ENCODE results near the gene UNC13C.

The UNC13C gene

DNA sequence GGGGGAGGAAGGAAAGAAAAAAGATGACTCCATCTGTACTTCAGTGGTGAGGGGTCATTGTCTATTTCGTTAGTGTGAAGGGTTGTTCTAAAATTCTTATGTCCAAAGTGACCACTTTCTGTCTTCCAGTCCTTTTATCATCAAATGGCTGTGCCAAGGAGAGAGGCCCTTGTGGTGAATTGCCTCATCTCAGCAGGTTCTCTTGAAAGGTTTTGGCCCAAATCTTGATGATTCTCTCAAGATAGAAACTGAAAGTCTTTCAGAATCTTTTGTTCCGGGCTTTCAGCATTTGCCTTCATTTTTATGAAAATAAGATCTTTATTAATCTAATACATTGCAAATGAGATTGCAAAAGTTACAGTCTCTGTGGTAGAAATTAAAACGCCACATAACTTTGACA, 642.7 kb downstream of the UNC13C start:
- TF ChIP-seq, protein P1, sequence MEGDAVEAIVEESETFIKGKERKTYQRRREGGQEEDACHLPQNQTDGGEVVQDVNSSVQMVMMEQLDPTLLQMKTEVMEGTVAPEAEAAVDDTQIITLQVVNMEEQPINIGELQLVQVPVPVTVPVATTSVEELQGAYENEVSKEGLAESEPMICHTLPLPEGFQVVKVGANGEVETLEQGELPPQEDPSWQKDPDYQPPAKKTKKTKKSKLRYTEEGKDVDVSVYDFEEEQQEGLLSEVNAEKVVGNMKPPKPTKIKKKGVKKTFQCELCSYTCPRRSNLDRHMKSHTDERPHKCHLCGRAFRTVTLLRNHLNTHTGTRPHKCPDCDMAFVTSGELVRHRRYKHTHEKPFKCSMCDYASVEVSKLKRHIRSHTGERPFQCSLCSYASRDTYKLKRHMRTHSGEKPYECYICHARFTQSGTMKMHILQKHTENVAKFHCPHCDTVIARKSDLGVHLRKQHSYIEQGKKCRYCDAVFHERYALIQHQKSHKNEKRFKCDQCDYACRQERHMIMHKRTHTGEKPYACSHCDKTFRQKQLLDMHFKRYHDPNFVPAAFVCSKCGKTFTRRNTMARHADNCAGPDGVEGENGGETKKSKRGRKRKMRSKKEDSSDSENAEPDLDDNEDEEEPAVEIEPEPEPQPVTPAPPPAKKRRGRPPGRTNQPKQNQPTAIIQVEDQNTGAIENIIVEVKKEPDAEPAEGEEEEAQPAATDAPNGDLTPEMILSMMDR (conservative IDR thresholded peaks at IDR 0.05; ENCODE audit: low read depth, low read length), result no peak
- Histone ChIP-seq H3K4me1 (ENCODE audit: low read depth, poor library complexity, severe bottlenecking) (peaks cover 74% of the 10 kb centered on the region), H3K27ac (peak overlapping the region; percentile 46), H3K79me2 (ENCODE audit: insufficient read depth, low read depth) (peaks cover 85% of the 10 kb centered on the region), H3K27me3 (ENCODE audit: insufficient read depth, low read depth) (no peaks in the 10 kb centered on the region), H3K4me2 (peak overlapping the region; percentile 35), H3K36me3 (ENCODE audit: insufficient read depth) (peaks cover 19% of the 10 kb centered on the region; the same call in 1 of the 2 replicates), H4K20me1 (ENCODE audit: insufficient read depth) (peaks cover 5% of the 10 kb centered on the region; the same call in 1 of the 2 replicates), H2AFZ (ENCODE audit: low read depth) (no peak overlapping the region), H3K9ac (no peak overlapping the region), H3K4me3 (IDR thresholded peaks at IDR 0.05; ENCODE audit: insufficient read depth, low read depth, low read length) (no peak overlapping the region)

DNA sequence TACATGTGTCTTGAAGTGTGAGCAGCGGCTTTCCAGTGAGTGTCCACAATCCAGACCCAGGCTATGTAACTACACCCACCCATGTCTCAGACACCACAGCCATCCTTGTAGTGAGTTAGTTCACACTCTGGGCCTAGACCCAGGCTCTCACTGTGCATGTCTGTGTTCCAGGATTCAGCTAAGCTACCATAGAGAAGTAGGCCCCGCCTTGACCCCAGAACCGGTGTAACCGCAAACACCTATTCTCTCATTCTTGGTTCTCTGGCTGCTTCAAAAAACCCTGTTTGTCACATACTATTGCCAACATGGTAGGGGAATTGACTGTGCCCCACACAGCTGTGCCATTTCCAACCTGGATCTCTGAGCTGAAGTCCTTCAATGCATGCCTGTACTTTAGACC, 657.9 kb downstream of the UNC13C start:
- H3K4me1 ChIP-seq (ENCODE audit: low read depth, poor library complexity, severe bottlenecking), result no peaks in the 10 kb centered on the region
- H3K9ac ChIP-seq, result no peak overlapping the region
- H3K4me2 ChIP-seq, result no peak overlapping the region
- H4K20me1 ChIP-seq (ENCODE audit: insufficient read depth), result no peaks in the 10 kb centered on the region
- no peaks in the 10 kb centered on the region for H3K36me3 ChIP-seq (ENCODE audit: insufficient read depth)
- H2AFZ ChIP-seq (ENCODE audit: low read depth), result no peak overlapping the region
- H3K27me3 ChIP-seq (ENCODE audit: insufficient read depth, low read depth), result no peaks in the 10 kb centered on the region
- TF ChIP-seq, protein P1 (conservative IDR thresholded peaks at IDR 0.05; ENCODE audit: low read depth, low read length), result no peak
- no peaks in the 10 kb centered on the region for H3K79me2 ChIP-seq (ENCODE audit: insufficient read depth, low read depth)
- H3K27ac ChIP-seq, result no peak overlapping the region
- no peak overlapping the region for H3K4me3 ChIP-seq (IDR thresholded peaks at IDR 0.05; ENCODE audit: insufficient read depth, low read depth, low read length)

DNA sequence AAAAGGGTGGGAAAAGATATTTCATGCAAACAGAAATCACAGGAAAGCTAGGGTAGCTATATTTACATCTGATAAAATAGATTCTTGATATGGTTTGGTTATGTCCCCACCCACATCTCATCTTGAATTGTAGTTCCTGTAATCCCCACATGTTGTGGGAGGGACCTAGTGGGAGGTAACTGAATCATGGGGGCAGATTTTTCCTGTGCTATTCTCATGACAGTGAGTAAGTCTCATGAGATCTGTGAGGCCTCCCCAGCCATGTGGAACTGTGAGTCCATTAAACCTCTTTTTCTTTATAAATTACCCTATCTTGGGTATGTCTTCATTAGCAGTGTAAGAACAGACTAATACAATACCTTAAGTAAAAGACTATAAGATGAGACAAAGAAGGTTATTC, 660.4 kb downstream of the UNC13C start:
- Histone ChIP-seq H3K4me1 (ENCODE audit: low read depth, poor library complexity, severe bottlenecking) (no peaks in the 10 kb centered on the region), H3K36me3 (ENCODE audit: insufficient read depth) (no peaks in the 10 kb centered on the region), H3K4me3 (IDR thresholded peaks at IDR 0.05; ENCODE audit: insufficient read depth, low read depth, low read length) (no peak overlapping the region), H3K9ac (no peak overlapping the region), H3K4me2 (no peak overlapping the region), H3K27me3 (ENCODE audit: insufficient read depth, low read depth) (no peaks in the 10 kb centered on the region), H4K20me1 (ENCODE audit: insufficient read depth) (no peaks in the 10 kb centered on the region), H3K27ac (no peak overlapping the region), H3K79me2 (ENCODE audit: insufficient read depth, low read depth) (no peaks in the 10 kb centered on the region), H2AFZ (ENCODE audit: low read depth) (no peak overlapping the region)
- TF ChIP-seq, protein P1 (conservative IDR thresholded peaks at IDR 0.05; ENCODE audit: low read depth, low read length), result no peak

DNA sequence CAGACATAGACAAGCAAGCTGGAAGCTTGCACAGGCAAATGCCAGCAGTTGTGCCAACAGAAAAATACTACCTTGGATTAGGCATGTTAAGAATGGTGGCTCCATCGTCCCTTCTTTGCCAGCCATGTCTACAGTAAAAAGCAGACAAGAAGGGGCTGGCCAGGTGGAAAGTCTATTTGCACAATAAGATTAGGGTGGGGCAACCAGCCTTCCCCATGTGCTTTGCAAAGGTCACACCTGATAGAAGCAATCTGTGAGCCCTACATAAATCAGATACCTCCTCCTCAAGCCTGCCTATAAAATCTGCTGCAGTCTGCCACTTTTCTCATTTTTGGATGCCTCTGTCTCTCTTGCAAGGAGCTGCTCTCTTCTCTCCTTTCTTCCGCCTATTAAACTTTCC, 662.6 kb downstream of the UNC13C start:
- H3K79me2 ChIP-seq (ENCODE audit: insufficient read depth, low read depth), result no peaks in the 10 kb centered on the region
- no peak overlapping the region for H3K4me3 ChIP-seq (IDR thresholded peaks at IDR 0.05; ENCODE audit: insufficient read depth, low read depth, low read length)
- H3K36me3 ChIP-seq (ENCODE audit: insufficient read depth), result no peaks in the 10 kb centered on the region
- no peak overlapping the region for H3K27ac ChIP-seq
- no peak overlapping the region for H2AFZ ChIP-seq (ENCODE audit: low read depth)
- TF ChIP-seq, protein P1 (conservative IDR thresholded peaks at IDR 0.05; ENCODE audit: low read depth, low read length), result no peak
- H3K9ac ChIP-seq, result no peak overlapping the region
- no peaks in the 10 kb centered on the region for H4K20me1 ChIP-seq (ENCODE audit: insufficient read depth)
- H3K4me1 ChIP-seq (ENCODE audit: low read depth, poor library complexity, severe bottlenecking), result no peaks in the 10 kb centered on the region
- H3K27me3 ChIP-seq (ENCODE audit: insufficient read depth, low read depth), result no peaks in the 10 kb centered on the region
- H3K4me2 ChIP-seq, result no peak overlapping the region

All from KMS-11 (cell line).